Stimulated activated CD8-positive, alpha-beta memory T cell treated with anti-CD3 and anti-CD28 coated beads, Interleukin-15, amount 100 ng/mL, for 4 hours (primary cell): ENCODE data around the gene RAPGEF2.
A peak's percentile ranks its signal among the peaks of the same experiment; 100 is the strongest.
"Not testable (repeated sequence)": the region's sequence is repeated elsewhere in the genome, so short reads cannot be mapped to it uniquely, and the experiment has no call there.

Experiments
- DNase-seq, 2 donors: peaks; one replicate each; pipeline ENCODE4 v3.0.0-alpha.2; 2020; ENCODE audit warnings: low read depth in 2 of 2

Gene RAPGEF2, protein sequence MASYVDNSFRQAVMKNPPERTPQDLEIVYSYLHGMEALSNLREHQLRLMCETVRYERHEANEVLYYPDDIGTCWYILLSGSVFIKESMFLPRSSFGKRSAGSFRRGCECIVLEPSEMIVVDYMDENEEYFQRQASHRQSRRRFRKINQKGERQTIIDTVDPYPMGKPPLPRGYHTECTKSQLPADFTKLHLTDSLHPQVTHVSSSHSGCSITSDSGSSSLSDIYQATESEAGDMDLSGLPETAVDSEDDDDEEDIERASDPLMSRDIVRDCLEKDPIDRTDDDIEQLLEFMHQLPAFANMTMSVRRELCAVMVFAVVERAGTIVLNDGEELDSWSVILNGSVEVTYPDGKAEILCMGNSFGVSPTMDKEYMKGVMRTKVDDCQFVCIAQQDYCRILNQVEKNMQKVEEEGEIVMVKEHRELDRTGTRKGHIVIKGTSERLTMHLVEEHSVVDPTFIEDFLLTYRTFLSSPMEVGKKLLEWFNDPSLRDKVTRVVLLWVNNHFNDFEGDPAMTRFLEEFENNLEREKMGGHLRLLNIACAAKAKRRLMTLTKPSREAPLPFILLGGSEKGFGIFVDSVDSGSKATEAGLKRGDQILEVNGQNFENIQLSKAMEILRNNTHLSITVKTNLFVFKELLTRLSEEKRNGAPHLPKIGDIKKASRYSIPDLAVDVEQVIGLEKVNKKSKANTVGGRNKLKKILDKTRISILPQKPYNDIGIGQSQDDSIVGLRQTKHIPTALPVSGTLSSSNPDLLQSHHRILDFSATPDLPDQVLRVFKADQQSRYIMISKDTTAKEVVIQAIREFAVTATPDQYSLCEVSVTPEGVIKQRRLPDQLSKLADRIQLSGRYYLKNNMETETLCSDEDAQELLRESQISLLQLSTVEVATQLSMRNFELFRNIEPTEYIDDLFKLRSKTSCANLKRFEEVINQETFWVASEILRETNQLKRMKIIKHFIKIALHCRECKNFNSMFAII (N-terminal part only)

DNA sequence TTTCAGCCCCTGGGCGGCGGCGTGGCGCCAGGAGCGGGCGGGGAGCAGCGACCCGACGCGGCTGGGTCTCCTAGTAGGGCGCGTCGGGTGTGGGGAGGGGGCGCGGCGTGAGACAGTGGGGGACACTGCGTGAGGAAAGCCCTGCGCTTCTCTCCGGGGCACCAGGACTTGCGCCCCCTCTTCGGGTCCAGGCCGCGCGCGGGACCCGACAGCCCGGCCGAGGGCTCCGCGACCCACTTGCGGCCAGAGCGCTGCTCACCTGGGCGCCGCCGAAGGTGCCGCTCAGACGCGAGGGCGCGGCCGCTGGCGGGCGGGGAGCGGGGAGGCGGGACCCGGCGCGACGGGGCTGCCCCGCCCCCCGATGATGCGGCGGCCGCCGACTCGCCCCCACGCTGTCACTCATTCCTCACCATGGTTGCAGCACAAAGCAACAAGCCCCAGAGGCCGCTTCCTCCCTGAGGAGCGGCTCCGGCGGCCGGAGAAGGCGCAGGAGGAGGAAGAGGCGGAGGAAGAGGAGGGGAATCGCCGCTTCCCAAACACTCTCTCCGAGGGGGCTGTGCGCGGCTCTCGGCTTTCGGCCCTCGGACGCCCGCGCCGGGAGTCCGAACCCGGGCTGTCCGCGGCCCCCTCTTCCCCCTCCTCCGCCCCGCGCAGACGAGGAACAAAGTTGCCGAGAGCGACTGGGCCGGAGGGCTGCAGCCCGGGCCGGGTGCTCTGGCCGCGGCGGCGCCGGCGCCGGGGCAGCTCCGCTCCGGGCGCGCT lies at the start of gene RAPGEF2:
RAPGEF2 (plus strand) TSS at position 458 of the 762 bp plus-strand sequence. CDS start 1,084 bp downstream, outside the sequence.
- peak; percentile 72 to 76 for DNase-seq

DNA sequence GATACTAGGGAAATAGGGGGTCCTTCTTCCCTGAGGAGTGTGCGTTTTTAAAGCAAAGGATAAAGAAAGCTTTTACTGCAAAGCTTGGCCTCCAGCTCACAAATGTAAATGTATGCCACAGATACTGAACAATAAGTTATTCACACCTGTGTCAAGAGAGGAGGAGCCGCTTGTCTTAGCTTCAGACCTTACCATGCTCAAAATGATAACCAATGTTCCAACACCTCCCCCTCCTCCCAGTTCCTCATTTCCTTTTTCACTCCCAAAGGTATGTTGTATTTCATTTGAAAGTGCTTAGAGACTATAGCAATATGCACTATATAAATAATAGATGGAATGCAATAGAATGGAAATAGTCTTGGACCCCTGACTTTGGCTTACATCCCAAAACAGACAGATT lies 47.0 kb upstream of the RAPGEF2 start:
- no peak for DNase-seq

DNA sequence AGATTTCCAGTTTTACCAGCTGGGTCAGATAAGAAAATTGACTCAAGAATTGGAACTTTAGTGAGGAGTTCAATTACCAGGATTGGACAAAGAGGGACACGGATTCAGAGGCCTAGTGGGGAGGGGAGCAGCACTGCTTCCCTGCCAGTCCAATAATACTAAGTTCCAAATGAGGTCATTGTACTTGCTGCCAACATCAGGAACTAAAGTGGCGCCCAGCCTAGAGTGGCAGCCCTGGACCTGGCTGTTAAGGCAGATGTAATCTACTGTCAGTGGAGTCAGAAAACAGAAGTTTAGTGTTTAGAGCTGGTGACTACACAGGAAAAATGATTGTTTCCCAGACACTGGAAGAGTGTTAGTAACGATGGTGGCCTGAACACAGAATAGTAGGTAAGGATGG lies 42.7 kb upstream of the RAPGEF2 start:
- no peak for DNase-seq

DNA sequence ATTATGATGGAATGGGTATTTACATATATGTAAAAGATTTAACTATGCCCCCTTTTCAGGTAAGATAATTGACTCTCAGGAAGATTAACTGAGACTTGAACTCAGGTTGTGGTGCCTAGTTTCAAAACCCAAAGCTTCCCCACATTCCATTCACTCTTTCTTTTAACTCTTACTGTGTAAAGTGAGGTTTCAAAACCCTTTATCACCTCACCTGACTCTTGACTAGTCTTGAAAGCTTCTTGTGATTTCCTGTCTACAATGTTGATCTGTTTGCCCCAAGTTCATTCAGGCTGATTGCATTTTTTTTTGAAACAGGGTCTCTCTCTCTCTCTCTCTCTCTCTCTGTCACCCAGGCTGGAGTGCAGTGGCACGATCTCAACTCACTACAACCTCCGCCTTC lies 40.5 kb upstream of the RAPGEF2 start:
- no peak for DNase-seq

DNA sequence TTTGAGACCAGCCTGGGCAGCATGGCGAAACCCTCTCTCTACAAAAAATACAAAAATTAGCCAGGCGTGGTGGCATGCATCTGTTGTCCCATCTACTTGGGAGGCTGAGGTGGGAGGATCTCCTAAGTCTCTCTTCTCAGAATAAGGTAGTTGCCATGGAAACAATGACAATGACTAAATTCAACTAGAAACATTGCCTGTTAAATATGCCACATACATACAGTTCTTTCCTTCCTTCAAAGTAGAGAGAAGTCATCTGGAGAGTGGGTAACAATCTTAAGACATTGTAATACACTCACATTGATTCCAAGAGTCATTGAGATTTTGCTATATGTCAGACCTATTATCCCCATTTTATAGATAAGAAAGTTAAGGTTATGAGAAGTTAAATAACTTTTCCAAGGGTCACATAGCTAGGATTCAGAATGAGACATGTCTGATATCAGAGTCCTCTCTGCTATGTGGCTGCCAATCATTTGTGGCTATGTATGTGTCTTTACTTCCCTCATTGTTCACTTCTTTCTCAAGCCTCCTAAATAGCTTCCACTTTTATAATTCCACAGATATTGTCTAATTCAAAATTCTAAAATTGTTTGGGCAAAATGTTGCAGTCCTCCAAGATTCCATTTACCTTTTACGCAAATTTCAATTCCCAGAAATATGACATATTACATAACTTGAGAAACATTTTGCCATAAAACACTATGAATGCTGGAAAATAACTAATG lies 37.2 kb upstream of the RAPGEF2 start:
- no peak for DNase-seq

DNA sequence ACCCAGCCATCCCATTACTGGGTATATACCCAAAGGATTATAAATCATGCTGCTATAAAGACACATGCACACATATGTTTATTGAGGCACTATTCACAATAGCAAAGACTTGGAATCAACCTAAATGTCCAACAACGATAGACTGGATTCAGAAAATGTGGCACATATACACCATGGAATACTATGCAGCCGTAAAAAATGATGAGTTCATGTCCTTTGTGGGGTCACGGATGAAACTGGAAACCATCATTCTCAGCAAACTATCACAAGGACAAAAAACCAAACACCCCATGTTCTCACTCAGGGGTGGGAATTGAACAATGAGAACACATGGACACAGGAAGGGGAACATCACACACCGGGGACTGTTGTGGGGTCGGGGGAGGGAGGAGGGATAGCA lies 34.7 kb upstream of the RAPGEF2 start:
- DNase-seq = not testable (repeated sequence)

DNA sequence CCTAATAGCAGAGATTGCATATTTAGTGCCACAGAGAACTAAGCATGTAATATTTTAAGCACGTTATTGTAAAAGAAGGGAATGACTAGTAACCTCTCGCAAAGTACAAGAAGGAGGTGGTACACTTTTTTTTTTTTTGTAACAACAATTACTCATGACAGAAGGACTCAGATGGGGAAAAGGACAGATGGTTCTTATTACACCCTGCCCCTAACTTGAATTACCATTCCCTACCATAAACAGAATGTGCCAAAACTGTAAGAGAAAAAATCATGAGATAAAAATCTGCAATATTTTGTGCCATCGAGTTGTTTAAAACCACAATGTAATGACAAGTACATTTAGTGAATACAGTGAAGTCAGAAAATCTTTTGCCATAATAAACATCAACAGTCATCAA lies 33.0 kb upstream of the RAPGEF2 start:
- no peak for DNase-seq

DNA sequence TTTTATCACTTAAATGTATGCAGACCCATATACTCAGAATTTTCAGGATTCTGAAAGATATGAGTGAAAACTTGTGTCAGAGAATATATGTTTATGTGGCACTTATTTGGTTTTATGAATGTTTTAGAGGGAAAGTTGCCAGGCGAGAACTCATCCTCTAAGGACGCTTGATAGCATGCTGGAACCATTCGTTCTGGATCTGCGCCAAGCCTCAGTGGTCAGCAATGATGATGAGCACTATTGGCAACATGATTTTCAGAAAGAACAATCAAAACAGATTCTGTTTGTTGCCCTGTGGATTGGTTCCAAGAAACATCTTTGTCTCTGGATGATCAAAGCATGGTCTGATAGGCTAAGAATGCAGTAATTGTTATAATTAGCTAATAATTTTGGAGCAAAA lies 32.1 kb upstream of the RAPGEF2 start:
- DNase-seq = no peak

DNA sequence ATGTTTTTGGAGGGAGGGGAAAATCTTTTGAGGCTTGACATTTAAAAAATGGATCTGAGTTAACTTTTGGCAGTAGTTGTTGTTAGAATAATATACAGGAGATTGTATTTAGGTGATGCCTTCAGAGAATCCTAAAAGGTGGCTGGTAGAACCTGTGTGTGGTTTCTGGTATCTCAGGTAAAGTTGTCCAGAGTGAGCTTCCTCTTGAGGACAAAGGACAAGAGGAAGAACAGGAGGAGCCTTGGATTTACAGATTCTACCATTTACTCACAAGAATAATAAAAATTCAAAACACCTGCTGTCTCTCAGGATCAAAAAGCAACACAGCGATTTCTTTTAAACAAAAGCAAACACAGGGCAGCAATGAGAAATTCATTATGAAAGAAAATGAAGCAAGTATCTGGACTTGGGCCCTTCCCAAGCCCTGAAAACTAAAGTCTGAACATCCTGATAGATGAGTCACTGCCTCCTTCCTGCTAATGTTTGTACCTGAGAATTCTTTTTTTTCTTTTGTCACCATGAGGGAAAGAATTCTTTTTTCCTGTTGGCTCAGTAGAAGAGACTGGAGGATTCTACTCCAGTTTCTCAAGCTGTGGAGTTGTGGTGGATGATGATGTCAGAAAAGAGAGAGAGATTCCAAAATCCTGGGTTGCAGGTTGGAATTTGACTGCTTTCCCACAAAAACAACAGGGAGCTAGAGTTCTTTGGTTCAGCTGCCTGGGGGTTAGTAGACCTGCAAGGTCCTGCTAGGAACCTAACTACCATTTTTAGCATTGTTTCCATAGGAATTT lies 31.5 kb upstream of the RAPGEF2 start:
- DNase-seq = no peak

DNA sequence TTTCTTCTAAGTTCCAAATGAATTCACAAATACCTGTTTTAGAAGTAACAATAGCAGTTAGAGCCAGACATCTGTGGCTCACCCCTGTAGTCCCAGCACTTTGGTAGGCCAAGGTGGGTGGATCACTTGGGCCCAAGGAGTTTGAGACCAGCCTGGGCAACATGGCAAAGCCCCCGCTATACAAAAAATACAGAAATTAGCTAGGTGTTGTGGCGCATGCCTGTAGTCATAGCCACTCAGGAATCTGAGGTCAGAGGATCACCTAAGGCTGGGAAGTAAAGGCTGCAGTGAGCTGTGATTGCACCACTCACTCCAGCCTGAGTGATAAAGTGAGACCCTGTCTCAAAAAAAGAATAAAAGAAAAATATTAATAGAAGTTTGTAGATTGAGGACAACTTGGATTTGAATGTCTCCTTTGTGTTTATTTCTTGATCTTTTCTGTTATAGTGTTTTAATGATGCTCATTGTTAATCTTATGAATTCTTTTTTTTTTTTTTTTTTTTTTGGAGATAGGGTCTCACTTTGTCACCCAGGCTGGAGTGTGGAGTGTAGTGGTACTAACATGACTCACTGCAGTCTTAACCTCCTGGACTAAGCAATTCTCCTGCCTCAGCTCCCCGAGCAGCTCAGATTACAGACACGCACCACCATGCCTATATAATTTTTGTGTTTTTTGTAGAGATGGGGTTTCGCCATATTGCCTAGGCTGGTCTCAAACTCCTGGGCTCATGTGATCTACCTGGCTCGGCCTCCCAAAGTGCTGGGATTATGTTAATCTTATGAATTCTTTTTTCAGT lies 30.7 kb upstream of the RAPGEF2 start:
- no peak for DNase-seq

DNA sequence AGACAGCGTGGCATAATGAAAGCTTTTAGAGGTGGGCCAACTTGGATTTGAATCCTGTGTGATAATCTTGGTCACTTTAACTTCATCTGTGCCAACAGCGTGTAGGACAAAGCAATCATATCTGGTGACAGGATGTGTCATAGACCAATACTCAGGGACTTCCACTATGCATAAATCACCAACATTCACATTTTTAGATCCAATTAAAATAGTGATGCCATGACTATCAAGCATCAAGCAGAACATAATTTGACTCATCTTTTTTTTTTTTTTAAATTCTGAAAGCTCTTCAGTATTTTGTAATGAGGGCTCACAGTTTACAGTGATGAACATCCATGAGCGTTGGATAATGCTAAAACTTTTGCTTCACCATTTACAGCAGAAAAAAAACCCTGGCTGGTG lies 27.3 kb upstream of the RAPGEF2 start:
- DNase-seq = no peak

DNA sequence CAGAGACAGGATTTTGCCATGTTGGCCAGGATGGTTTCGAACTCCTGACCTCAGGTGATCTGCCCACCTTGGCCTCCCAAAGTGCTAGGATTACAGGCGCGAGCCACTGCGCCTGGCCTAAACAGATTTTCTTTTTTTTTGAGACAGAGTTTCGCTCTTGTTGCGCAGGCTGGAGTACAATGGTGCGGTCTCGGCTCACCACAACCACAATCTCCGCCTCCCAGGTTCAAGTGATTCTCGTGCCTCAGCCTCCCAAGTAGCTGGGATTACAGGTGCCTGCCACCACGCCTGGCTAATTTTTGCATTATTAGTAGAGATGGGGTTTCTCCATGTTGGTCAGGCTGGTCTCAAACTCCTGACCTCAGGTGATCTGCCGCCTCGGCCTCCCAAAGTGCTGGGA lies 25.9 kb upstream of the RAPGEF2 start:
- DNase-seq = not testable (repeated sequence)

DNA sequence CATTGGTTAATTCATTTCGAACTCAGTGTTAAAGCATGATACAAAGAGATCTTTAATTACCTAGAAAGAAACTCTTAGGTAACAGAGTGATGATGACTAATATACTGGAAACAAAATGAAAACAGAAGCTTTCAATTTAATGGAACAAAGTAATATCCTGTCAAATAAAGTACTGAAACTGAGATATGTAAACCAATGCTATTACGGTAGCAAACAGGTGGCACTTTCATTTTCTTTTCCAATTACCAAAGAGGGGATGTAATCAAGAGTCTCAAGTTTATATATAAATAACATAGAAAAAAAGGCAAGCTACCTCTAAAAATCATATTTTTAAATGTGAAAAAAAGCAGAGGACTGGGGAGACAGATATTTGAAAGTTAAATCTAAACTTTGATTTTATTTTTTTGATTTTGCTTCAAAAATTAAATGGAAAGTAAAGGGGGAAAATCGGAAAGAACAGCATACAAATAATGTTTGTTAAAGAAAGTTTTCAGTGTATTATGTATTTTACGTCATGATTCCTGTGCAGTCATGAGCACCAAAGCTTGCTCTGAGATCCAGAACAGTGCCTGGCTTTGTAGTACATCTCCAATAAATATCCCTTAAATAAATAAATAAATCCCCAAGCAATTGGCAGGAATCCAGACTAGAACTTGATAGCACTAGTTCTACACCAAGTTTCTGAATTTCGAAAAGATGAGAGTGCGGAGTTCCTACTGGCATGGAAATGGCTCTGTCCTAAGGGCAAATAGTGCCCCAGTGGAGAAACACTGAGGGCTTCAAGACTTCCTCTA lies 25.0 kb upstream of the RAPGEF2 start:
- DNase-seq = no peak

DNA sequence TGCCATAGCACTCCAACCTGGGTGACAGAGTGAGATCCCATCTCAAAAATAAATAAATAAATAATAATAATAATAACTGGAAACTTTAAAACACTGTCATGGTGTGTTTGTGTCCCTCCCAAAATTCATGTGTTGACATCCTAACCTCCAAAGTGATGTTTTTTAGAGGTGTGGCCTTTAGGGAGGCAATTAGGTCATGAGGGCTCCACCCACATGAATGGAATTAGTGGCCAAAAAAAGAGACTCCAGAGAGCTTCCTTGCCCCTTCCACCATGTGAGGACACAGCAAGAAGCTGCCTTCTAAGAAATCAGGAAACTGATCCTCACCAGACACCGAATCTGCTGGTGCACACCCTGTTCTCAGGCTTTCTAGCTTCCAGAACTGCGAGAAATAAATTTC lies 23.8 kb upstream of the RAPGEF2 start:
- DNase-seq = no peak

DNA sequence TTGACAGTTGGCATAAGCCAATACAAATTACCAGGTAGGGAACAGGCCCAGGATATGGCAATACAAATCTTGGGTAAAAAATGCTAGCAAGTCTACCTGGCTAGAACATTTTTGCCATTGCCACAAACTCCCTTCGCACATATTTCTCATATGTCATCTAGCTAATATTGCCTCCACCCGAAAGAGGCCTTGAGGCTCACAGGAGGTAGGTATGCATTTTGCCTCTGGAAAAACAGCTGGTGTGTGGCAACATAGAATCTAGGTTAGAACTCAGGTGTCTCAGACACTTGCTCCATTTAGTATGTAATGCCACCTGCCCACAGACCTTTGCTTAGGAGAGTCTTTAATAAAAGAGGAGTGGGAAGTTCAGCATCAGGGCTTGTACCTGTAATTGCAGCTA lies 16.3 kb upstream of the RAPGEF2 start:
- DNase-seq = no peak

DNA sequence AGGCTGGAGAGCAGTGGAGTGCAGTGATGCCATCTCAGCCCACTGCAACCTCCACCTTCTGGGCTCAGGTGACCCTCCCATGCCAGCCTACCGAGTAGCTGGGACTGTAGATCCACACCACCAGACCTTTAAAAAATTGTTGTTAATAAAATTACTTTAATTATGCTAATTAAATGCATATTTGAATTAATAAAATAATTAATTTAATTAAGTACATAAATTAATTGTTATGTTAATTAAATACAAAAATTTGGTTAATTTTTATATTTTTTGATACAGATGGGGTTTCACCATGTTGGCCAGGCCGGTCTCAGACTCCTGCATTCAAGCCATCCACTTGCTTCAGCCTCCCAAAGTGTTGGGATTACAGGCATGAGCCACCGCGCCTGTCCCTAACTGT lies 12.6 kb upstream of the RAPGEF2 start:
- DNase-seq = no peak

DNA sequence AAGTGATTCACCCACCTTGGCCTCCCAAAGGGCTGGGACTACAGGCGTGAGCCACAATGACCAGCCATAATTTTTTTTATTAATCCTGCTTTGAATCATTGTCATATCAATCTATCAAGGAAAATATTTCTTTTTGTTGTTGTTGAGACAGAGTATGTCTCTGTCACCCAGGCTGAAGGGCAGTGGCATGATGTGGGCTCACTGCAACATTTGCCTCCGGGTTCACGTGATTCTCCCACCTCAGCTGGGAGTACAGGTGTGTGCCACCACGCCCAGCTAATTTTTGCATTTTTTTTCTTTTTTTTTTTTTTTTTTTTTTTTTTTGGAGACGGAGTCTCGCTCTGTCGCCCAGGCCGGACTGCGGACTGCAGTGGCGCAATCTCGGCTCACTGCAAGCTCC lies 8.7 kb upstream of the RAPGEF2 start:
- not testable (repeated sequence) for DNase-seq

DNA sequence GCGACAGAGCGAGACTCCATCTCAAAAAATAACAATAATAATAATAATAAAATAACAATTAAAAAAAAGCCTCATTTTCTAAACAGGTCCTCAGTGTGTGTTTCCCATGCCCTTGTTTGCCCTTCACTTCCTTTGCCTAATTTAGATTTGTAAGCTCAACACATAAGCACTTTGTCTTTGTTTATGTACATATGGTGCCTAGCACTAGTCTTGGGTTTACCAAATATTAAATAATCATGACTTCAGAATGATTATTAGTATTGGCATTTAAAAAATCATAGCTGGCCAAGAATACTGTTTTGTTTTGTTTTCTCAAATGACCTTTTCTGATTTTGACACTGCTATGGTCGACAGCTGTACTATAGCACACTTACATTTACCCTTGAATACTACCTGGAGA lies 6.4 kb upstream of the RAPGEF2 start:
- no peak for DNase-seq

DNA sequence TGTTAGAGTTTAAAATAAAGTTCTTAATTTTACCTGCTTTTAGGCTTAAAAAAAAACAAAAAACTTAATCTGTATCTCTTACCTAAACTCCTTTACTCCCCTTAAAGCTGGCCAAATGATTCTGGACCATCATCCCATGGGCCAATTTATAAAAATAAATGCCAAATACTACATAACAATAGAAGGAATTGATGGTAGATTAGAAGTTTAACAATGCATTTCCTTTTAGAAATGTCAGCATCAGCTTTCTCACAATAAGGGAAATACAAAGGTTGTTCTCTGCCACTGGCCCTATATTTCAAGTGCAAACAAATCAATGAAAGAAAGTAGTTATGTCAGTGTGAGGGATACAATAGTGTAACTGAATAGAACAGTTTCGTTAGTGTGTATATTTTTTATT lies 5.7 kb upstream of the RAPGEF2 start:
- no peak for DNase-seq
